GM06990 (cell line): ENCODE measurements around the gene PPA1.
"Not testable (repeated sequence)": the region's sequence is repeated elsewhere in the genome, so short reads cannot be mapped to it uniquely, and the experiment has no call there.

Experiments used
- DNase-seq: peaks from one replicate; pipeline ENCODE4 v3.0.0-alpha.2; 2011; ENCODE audit not compliant: insufficient read length; ENCODE audit errors: extremely low read depth
- H3K27me3 ChIP-seq: replicated peaks from 2 replicates; pipeline ENCODE4 v1.6.0; 2011; ENCODE audit warnings: low read length; ENCODE audit not compliant: control insufficient read depth, insufficient read depth
- H3K36me3 ChIP-seq: 2 replicates; pipeline ENCODE4 v1.5.1; 2011; ENCODE audit warnings: low read length; ENCODE audit not compliant: control insufficient read depth, insufficient read depth
- H3K4me3 ChIP-seq: replicated peaks from 2 replicates; pipeline ENCODE4 v1.5.1; 2011; ENCODE audit warnings: low read depth, mild to moderate bottlenecking, control low read depth, low read length
- CTCF ChIP-seq: IDR thresholded peaks from 2 replicates; pipeline ENCODE4 v1.5.1; 2011; ENCODE audit warnings: low read length, control low read depth, mild to moderate bottlenecking, inconsistent platforms; ENCODE audit not compliant: insufficient read depth, poor library complexity, severe bottlenecking

PPA1 gene

GRCh38 chr10:70190102-70190501 is 43.1 kb downstream of the PPA1 start:
- H3K4me3 ChIP-seq, result no peak overlapping the region
- DNase-seq, result no peak
- H3K27me3 ChIP-seq, result no peaks in the 10 kb centered on the region
- H3K36me3 ChIP-seq, result no peaks in the 10 kb centered on the region
- no peak for TF ChIP-seq CTCF

GRCh38 chr10:70188768-70189167 is 44.5 kb downstream of the PPA1 start:
- Histone ChIP-seq H3K27me3 (no peaks in the 10 kb centered on the region), H3K36me3 (no peaks in the 10 kb centered on the region), H3K4me3 (no peak overlapping the region)
- TF ChIP-seq CTCF, result no peak
- no peak for DNase-seq

- no peaks in the 10 kb centered on the region for H3K27me3 ChIP-seq
- DNase-seq, result no peak
- TF ChIP-seq CTCF, result no peak
- H3K4me3 ChIP-seq, result no peak overlapping the region
- no peaks in the 10 kb centered on the region for H3K36me3 ChIP-seq
Observed at GRCh38 chr10:70186571-70186970, 46.7 kb downstream of the PPA1 start.

GRCh38 chr10:70186090-70186489 is 47.1 kb downstream of the PPA1 start:
- Histone ChIP-seq H3K27me3 (no peaks in the 10 kb centered on the region), H3K4me3 (no peak overlapping the region), H3K36me3 (no peaks in the 10 kb centered on the region)
- DNase-seq, result no peak
- TF ChIP-seq CTCF, result no peak

- TF ChIP-seq CTCF, result no peak
- no peak for DNase-seq
- H3K27me3 ChIP-seq, result no peaks in the 10 kb centered on the region
- no peaks in the 10 kb centered on the region for H3K36me3 ChIP-seq
- H3K4me3 ChIP-seq, result no peak overlapping the region
Observed at GRCh38 chr10:70183304-70183703, 49.9 kb downstream of the PPA1 start.

GRCh38 chr10:70179209-70179608 is 54.0 kb downstream of the PPA1 start:
- not testable (repeated sequence) for DNase-seq, H3K4me3 ChIP-seq, H3K36me3 ChIP-seq, H3K27me3 ChIP-seq
